ENCODE results near the gene CUL4A. TPM values are rescaled to one million over a fixed set of nuclear protein-coding genes. Genes with fewer than 3 reads are reported as not detected.

CUL4A gene
- polyA plus RNA-seq, 1 donor from 2014 or later: 69.9 TPM

- Histone ChIP-seq H3K9ac (ENCODE audit: low read length) (no peak overlapping the region), H3K4me2 (ENCODE audit: low read length) (no peak overlapping the region), H3K27ac (ENCODE audit: low read length) (no peak overlapping the region), H3F3A (ENCODE audit: insufficient read depth, low read length, poor library complexity, severe bottlenecking) (no peaks in the 10 kb centered on the region), H3K36me3 (ENCODE audit: insufficient read depth, low read length) (no peaks in the 10 kb centered on the region), H4K20me1 (ENCODE audit: insufficient read depth) (no peaks in the 10 kb centered on the region), H3K9me3 (ENCODE audit: low read length) (no peaks in the 10 kb centered on the region), H3K9me2 (ENCODE audit: insufficient read depth, low read length) (no peaks in the 10 kb centered on the region), H3K4me3 (ENCODE audit: low read length) (no peak overlapping the region), H3K79me2 (replicated peaks; ENCODE audit: insufficient read depth, low read length) (no peaks in the 10 kb centered on the region), H2AFZ (ENCODE audit: low read depth, low read length) (no peak overlapping the region), H3K27me3 (ENCODE audit: insufficient read depth, low read depth, low read length) (no peaks in the 10 kb centered on the region)
- TF ChIP-seq TAF1 (IDR thresholded peaks at IDR 0.05; ENCODE audit: low read depth) (no peak), MXI1 (conservative IDR thresholded peaks at IDR 0.05; ENCODE audit: poor library complexity, severe bottlenecking) (no peak), RAD21 (conservative IDR thresholded peaks at IDR 0.05) (no peak), CTCF (IDR thresholded peaks at IDR 0.05; ENCODE audit: poor library complexity, severe bottlenecking) (no peak), EP300 (conservative IDR thresholded peaks at IDR 0.05; ENCODE audit: poor library complexity, severe bottlenecking) (no peak)
Observed at GRCh38 chr13:113176822-113177221, 32.6 kb upstream of the CUL4A start.

- H2AFZ ChIP-seq (ENCODE audit: low read depth, low read length): no peak overlapping the region
- no peaks in the 10 kb centered on the region for H3K9me2 ChIP-seq (ENCODE audit: insufficient read depth, low read length)
- H3K9me3 ChIP-seq (ENCODE audit: low read length): no peaks in the 10 kb centered on the region
- no peak overlapping the region for H3K4me3 ChIP-seq (ENCODE audit: low read length)
- H3K27me3 ChIP-seq (ENCODE audit: insufficient read depth, low read depth, low read length): no peaks in the 10 kb centered on the region
- H3K9ac ChIP-seq (ENCODE audit: low read length): no peak overlapping the region
- H3K79me2 ChIP-seq (replicated peaks; ENCODE audit: insufficient read depth, low read length): no peaks in the 10 kb centered on the region
- no peaks in the 10 kb centered on the region for H4K20me1 ChIP-seq (ENCODE audit: insufficient read depth)
- no peaks in the 10 kb centered on the region for H3K36me3 ChIP-seq (ENCODE audit: insufficient read depth, low read length)
- no peak for TF ChIP-seq CTCF (IDR thresholded peaks at IDR 0.05; ENCODE audit: poor library complexity, severe bottlenecking)
- no peak for TF ChIP-seq RAD21 (conservative IDR thresholded peaks at IDR 0.05)
- no peak for TF ChIP-seq REST (IDR thresholded peaks at IDR 0.05; ENCODE audit: borderline replicate concordance)
- no peak overlapping the region for H3K4me2 ChIP-seq (ENCODE audit: low read length)
- no peak overlapping the region for H3K27ac ChIP-seq (ENCODE audit: low read length)
- H3F3A ChIP-seq (ENCODE audit: insufficient read depth, low read length, poor library complexity, severe bottlenecking): no peaks in the 10 kb centered on the region
Observed at GRCh38 chr13:113178070-113178895, 31.1 kb upstream of the CUL4A start.
